GM21737 (cell line): ENCODE results near the gene CHRM4.
"Not testable (repeated sequence)": the region's sequence is repeated elsewhere in the genome, so short reads cannot be mapped to it uniquely, and the experiment has no call there.

Experiments used
- ATAC-seq: cut with Tn5 transposase; IDR thresholded peaks from one replicate; pipeline ENCODE4 v1.9.1; 2021; ENCODE audit warnings: mild to moderate bottlenecking, moderate library complexity; ENCODE audit not compliant: unreplicated experiment

The CHRM4 gene

DNA sequence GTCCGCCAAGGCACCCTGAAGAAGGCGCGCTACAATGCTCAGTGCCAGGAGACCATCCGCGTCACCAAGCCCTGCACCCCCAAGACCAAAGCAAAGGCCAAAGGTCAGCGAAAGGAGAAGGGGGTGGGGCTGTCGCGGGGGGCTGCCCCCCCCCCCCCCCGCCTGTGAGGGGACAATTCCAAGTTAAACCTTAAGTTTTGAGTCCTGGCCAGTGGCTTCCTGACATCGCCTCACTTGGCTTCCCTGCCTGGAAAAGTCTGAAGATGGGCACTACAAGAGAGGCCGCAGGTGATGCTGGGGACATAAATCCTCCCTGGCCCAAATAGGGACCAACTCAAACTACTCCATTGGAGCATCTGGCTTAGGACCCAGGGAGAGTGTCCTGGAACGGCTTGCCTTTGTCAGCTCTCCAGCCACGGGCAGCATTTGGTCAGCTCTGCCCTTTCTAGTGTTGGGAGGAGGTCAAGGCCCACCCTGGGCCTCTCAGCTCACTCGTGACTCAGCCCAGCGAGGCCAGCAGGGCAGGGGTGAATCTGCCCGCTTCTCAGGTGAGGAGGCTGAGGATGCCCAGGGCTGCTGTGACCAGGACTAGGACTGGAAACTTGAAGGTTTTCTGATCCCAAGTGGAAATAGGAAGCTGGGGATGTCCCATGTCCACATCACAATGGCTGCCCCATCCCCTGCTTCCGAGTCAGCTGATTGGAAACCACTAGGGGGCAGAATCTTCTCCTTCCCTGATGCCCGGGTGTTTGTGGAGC, 8.8 kb downstream of the CHRM4 start:
- ATAC-seq = no peak

DNA sequence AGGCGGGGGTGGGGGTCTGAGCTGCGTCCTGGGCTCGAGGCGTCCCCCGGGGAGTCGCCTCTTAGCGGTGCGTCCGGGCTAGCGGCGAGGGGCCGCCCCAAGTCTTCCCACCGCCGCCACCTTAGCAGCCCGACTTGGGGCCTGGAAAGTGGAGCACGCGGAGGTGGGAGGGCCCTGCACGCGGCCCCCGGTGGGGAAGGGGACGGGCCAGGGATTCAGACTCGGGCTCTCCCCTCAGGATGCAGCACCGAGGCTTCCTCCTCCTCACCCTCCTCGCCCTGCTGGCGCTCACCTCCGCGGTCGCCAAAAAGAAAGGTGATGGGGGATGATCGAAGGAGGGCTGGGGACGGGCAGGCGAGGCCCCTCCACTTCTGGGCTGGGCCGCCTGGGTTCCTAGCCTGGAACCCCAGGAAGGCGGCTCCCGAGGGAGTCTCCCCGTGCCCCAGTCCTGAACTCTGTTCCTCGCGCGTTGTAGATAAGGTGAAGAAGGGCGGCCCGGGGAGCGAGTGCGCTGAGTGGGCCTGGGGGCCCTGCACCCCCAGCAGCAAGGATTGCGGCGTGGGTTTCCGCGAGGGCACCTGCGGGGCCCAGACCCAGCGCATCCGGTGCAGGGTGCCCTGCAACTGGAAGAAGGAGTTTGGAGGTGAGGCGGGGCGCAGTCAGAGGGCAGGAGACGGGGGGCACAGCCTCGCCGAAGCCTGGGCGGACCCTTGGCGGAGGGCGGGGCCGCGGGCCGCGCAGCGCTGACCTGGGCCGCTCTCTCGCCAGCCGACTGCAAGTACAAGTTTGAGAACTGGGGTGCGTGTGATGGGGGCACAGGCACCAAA, 9.5 kb downstream of the CHRM4 start:
- ATAC-seq = no peak

DNA sequence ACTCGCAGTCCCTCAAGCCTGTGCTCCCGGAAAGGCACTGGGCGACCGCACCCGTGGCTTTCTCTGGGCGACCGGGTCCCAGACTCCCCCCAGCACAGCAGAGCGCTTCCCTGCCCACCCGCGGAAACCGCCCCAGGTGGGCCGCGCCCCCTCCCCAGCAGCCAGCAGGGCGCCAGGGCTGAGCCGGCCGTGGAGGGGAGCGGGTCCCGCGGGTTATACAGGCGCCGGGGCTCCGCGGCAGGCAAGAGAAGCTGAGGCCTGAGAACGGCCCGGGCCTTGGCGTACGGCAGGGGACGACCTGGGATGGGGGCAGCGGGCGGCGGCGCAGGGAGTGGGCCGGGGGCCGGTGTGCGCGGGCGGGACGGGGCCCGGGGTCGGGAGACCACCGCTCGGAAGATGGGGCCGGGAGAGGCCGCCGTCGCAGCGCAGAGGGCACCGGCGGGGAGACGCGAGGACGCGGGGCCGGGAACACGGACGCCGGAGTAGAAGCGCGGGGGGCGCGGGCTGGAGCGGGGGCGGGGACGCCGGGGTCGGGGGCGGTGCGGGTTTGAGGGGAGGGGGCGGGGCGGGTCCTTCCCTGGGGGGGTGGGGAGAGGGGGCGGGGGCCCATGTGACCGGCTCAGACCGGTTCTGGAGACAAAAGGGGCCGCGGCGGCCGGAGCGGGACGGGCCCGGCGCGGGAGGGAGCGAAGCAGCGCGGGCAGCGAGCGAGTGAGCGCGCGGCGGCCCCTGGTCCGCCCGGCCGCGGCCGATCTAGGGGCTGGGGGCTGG, 10.3 kb downstream of the CHRM4 start, which contains the start of gene MDK:
TSS of gene MDK (plus strand) at position 622 of the 771 bp plus-strand sequence. CDS start 389 bp downstream, outside the sequence.
- no peak for ATAC-seq

DNA sequence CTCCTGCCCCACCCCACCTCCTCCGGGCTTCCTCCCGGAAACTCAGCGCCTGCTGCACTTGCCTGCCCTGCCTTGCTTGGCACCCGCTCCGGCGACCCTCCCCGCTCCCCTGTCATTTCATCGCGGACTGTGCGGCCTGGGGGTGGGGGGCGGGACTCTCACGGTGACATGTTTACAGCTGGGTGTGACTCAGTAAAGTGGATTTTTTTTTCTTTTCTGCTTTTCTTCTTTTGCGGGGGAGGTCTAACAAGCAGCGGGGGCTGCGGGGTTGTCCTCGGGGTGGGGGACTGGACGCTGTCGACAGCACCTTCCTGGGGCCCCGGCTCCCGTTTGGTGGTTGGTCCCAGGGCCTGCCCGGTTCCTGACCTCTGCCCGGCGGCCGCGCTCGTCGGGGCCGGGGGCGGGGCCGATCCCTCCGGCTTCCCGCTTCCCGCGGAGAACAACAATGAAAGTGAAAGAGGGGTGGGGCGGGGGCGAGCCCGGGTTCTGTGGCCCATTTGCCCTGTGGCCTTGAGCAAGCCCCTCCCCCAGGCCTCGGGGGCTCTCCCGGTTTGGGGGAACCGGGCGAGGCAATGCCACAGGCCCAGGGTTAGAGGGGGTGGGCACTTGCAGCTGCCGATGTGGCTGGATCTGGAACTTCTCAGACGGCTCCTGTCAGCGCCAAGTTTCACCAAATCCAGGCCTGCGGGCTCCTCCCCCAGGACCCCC, 11.1 kb downstream of the CHRM4 start:
- no peak for ATAC-seq

DNA sequence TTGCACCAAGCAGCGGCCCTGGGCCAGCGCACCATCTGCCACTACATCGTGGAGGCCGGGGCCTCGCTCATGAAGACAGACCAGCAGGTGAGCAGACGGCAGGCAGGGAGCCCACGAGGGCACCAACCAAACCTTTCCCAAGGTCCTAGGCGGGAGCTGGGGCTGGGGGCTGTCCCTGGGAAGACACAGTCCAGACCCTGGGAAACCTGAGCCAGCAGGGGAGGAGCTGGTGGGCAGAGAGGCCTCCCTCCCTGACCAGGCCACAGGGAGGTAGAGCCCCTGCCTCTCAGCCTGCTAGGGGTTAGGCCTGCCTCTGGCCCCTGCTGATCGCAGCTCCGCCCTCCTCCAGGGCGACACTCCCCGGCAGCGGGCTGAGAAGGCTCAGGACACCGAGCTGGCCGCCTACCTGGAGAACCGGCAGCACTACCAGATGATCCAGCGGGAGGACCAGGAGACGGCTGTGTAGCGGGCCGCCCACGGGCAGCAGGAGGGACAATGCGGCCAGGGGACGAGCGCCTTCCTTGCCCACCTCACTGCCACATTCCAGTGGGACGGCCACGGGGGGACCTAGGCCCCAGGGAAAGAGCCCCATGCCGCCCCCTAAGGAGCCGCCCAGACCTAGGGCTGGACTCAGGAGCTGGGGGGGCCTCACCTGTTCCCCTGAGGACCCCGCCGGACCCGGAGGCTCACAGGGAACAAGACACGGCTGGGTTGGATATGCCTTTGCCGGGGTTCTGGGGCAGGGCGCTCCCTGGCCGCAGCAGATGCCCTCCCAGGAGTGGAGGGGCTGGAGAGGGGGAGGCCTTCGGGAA, 11.9 kb downstream of the CHRM4 start:
- not testable (repeated sequence) for ATAC-seq

DNA sequence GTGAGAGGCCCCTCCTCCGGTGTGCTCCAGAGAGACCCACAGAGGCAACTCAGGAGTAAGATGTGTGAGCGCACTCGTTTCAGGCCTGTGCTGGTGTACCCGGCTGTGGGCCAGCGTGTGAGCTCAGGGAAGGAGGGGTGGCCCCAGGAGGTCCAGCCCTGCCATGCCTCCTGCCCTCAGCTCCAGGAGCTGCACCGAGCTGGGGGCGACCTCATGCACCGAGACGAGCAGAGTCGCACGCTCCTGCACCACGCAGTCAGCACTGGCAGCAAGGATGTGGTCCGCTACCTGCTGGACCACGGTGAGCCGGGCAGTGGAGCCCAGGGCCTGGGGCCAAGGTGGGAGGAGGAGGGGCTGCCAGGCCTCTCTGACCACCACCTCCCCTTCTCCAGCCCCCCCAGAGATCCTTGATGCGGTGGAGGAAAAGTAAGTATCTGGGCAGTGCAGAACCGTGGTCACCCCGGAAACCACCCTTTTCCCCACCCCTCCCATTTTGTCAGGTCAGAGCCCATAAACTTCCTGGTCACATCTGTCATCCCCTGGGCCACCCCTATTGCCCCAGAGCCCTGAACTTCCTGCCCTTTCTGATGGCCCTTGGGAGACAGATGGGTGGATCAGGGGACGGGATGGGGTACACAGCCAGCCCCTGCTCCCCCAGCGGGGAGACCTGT, 12.6 kb downstream of the CHRM4 start:
- ATAC-seq = no peak

DNA sequence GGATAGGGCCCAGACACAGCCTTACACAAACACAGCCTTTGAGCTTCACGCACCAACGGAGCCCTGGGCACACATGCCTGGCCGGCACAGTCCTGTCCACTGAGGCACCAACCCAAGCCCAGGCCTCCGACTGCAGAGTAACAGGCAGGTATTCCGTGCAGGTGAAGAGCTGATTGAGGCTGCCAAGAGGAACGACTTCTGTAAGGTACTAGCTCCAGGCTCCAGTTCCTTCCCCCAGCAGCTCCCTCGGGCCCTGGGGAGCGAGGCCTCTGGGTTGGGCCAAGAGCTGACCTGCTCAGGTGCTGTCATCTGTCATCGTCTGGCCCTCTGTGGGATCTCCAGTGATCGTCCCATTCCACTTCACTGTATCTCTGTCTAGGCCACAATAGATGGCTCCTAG, 13.3 kb downstream of the CHRM4 start:
- ATAC-seq = no peak

DNA sequence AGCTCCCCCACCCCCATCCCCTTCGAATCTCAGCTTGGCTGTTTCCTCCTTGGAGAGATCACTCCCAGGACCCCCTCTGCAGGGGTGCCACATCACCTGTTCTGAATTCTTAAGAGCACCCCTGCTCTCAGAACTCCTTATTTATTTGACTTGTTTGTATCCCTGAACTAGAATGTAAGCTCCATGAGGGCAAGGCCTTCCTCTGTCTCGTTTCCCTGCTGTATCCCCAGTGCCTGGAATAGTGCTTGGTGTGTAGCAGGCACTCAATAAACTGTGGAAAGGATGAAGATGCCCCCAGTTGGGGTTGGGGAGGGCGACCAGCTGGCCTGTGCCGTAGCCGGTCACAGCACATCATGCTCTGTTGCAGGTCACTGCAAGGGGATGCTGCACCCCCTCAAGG, 13.7 kb downstream of the CHRM4 start:
- no peak for ATAC-seq

DNA sequence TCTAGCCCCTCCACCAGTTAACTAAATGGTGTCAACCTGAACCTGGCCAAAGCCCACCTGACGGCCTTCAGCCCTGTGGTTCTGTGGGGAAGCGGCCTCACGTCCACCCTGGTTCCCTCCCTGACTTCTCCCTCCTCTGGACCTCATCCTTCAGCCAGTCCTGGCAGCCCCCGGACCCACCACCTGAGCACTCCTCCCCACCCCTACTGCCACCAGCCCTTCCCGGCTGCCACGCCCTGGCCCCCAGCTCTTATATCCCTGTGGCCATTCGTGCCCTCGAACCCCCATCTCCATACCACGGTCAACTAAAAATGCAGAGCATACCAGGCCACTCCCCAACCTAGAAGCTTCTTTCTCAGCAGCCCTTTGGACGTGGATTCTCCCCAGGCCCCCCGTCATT, 14.3 kb downstream of the CHRM4 start:
- ATAC-seq = no peak

DNA sequence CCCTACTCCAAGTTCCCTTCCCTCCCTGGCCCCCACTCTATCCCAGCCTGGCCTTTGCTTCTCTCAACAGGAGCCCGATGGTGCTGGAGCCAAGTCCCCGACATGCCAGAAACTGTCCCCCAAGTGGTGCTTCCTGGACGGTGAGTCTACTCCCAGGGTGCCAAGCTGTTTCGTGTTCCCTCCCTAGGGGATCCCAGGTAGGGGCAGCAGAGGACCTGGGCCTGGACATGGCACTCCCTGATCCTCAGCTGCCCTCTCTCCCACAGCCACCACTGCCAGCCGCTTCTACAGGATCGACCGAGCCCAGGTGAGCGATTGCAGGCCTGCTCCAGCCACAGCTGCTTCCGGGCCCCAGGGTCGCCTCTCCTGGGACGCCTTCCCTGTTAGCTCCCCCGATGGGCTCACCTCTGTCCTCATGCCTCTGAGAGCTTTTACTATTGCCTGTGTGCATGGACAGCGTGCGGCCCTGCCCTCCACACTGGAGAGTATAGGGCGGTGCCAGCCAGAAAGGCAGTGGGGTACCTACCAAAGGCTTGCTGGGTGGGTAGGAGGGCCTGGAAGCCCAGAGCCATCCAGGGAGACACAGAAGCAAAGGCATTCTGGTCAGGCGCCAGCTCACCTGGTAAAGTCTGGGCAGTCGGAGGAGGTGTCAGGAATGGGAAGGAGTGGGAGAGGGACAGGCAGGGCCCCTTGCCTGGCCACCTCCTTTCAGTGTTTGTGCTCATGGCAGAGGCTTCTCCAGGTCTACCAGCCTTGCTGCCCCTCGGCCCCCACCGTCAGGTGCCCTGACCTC, 15.1 kb downstream of the CHRM4 start:
- no peak for ATAC-seq

DNA sequence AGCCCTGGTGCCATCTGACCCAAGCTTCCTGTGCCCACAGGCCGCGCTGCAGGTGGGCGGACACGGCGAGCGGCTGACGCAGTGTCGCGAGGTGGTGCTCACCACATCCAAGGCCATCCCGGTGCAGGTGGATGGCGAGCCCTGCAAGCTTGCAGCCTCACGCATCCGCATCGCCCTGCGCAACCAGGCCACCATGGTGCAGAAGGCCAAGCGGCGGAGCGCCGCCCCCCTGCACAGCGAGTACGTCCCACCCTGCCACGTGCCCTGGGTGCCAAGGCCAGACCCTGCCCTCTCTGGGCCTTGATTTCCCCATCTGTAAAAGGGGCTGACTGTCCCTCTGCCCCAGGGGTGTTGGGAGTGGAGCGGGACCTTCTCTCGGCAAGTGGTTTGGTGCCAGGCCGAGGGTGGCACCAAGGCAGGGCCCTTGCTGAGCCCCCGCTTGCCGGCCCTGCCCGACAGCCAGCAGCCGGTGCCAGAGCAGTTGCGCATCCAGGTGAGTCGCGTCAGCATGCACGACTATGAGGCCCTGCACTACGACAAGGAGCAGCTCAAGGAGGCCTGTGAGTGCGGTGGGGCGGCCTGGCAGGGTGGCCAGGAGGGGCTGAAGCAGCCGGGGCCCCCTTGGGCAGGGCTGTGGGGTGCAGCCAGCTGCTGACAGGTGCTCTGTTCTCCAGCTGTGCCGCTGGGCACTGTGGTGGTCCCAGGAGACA, 16.0 kb downstream of the CHRM4 start:
- ATAC-seq = no peak

DNA sequence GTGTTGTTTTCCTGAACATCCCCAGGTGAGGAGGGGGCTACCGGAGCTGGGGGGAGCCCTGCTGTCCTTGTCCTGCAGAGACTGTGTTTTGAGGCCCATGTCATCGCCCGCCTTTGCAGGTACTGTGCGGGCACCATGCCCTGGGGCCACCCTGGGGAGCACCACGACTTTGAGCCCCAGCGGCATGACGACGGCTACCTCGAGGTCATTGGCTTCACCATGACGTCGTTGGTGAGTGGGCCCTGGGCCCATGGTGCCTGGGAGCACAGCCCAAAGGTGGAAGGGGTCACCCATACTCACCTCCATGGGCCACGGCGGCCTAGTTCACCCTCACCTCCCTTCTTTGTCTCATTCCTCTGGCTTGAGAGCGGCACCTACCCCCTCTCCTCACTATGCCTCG, 16.8 kb downstream of the CHRM4 start:
- no peak for ATAC-seq

DNA sequence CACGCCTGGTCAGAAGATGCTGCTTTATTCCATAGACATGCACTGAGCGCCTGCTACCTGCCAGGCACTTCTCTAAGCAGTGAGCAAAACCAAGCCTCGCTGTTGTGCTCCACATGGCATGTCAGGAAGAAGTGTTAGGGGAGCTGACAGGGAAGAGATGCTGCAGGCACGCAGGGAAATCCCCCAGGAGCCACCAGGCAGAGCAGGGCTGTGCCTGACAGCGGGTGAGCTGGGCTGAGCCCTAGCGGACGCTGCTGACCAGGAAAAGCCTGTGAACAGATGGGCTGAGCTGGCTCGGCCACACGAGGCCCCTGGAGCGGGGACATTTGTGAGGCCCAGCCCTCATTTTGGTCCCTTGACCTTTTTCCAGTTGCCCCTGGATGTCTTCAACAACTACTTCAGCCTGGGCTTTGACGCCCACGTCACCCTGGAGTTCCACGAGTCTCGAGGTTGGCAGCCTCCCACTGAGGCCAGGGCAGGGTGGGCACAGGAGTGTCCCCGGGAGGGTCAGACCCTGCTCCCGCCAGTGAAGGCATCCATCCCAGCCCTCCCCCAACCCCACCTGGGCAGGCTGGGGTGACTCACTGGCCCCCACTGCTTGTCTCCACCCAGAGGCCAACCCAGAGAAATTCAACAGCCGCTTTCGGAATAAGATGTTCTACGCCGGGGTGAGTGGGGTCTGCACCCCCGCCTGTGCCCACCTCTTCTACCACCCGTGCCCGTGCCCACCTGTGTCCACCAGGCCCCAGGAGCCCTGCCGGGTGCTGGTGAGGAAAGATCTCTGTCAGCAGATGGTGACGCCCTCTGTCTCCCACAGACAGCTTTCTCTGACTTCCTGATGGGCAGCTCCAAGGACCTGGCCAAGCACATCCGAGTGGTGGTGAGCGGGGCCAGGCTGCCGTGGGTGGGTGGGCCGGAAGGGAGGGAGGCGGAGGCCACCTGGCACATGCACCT, 17.5 kb downstream of the CHRM4 start:
- no peak for ATAC-seq

DNA sequence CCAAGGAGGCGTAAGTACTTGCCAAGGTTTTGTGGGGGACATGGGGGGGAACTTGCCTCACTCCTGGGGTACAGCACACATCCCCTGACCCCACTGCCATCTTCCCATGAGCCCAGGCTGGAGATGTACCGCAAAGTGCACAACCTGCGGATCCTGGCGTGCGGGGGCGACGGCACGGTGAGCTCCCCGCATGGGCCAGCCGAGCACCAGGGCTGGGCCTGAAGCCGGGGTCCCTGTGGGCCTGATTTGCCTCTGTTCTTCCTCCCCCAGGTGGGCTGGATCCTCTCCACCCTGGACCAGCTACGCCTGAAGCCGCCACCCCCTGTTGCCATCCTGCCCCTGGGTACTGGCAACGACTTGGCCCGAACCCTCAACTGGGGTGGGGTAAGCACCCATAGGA, 19.1 kb downstream of the CHRM4 start:
- not testable (repeated sequence) for ATAC-seq

DNA sequence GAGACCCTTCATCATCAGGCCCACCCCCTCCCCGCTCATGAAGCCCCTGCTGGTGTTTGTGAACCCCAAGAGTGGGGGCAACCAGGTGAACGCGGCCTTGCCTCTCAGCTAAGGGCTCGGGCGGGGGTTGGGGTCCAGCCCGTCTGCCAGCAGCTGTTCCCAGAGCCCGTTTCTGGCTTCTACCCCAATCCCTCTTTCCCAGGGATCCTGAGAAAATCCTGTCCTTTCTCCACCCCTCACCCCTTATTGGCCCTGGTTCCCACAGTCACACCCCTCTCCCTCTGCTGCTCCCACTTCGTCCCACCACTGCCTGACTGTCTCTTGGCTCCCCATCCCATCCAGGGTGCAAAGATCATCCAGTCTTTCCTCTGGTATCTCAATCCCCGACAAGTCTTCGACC, 19.5 kb downstream of the CHRM4 start:
- no peak for ATAC-seq

DNA sequence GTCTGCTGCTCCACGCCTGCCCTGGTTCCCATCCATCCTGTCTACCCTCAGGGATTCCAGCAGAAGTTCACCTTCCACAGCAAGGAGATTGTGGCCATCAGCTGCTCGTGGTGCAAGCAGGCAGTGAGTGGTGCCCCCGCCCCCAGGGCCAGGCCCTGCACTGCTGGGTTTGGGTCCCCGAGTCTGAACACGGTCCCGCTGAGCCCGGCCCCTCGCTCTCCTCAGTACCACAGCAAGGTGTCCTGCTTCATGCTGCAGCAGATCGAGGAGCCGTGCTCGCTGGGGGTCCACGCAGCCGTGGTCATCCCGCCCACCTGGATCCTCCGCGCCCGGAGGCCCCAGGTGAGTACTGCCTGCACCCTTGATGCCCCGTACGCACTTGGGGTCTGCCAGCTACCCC, 20.3 kb downstream of the CHRM4 start:
- ATAC-seq = not testable (repeated sequence)

DNA sequence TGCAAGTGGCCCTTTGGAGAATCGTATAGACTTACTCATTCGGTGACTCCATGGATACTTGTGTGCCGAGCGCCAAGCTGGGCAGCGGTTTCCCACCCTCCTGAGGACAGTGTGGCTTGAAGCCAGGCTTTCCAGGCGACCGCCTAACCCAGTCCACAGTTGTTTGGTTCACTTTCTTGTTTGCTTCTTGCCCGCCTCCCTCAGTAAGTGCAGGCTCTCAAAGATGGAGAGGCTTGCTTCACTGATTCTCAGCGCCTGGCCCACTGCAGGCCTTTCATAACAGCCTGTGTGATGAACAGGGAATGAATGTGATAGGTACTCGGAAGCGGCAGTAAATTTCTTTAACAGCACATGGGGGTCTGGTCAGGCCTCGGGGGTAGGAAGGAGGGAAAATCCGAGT, 21.3 kb downstream of the CHRM4 start:
- no peak for ATAC-seq
